Inflammatory macrophage treated with lipopolysaccharide for 1 hour (primary cell): ENCODE results near the gene RAD51B.
A peak's percentile ranks its signal among the peaks of the same experiment; 100 is the strongest.
"Not testable (repeated sequence)": the region's sequence is repeated elsewhere in the genome, so short reads cannot be mapped to it uniquely, and the experiment has no call there.

Source experiments
- DNase-seq, 2 donors: peaks; one replicate each; pipeline ENCODE4 v3.0.0-alpha.2; 2020 to 2022

Gene RAD51B

GRCh38 chr14:68653804-68654203, 834.2 kb downstream of the RAD51B start:
- peak; percentile 25 to 29 for DNase-seq

- no peak for DNase-seq
Measured at GRCh38 chr14:68654471-68654941, 834.9 kb downstream of the RAD51B start.

- no peak for DNase-seq
Measured at GRCh38 chr14:68655021-68655831, 835.6 kb downstream of the RAD51B start.

- DNase-seq, result no peak
Measured at GRCh38 chr14:68655911-68656316, 836.3 kb downstream of the RAD51B start.

- DNase-seq, result no peak
Measured at GRCh38 chr14:68656452-68656851, 836.9 kb downstream of the RAD51B start.

GRCh38 chr14:68657300-68658028, 837.9 kb downstream of the RAD51B start:
- DNase-seq, result no peak

- DNase-seq, result no peak
Measured at GRCh38 chr14:68658029-68658509, 838.5 kb downstream of the RAD51B start.

- DNase-seq, result no peak
Measured at GRCh38 chr14:68658943-68659931, 839.7 kb downstream of the RAD51B start.

GRCh38 chr14:68660495-68660894, 840.9 kb downstream of the RAD51B start:
- no peak for DNase-seq

GRCh38 chr14:68661226-68662225, 841.9 kb downstream of the RAD51B start:
- DNase-seq, result no peak

GRCh38 chr14:68662392-68662791, 842.8 kb downstream of the RAD51B start:
- DNase-seq, result no peak

- DNase-seq, result not testable (repeated sequence)
Measured at GRCh38 chr14:68662826-68663225, 843.2 kb downstream of the RAD51B start.

GRCh38 chr14:68663385-68664076, 844.0 kb downstream of the RAD51B start:
- DNase-seq, result peak; percentile 67 to 83

- DNase-seq, result no peak
Measured at GRCh38 chr14:68664225-68664681, 844.7 kb downstream of the RAD51B start.

- DNase-seq, result no peak
Measured at GRCh38 chr14:68665131-68665530, 845.6 kb downstream of the RAD51B start.

- DNase-seq, result no peak
Measured at GRCh38 chr14:68665792-68666204, 846.2 kb downstream of the RAD51B start.

- no peak for DNase-seq
Measured at GRCh38 chr14:68666236-68666635, 846.7 kb downstream of the RAD51B start.

- no peak for DNase-seq
Measured at GRCh38 chr14:68666899-68667298, 847.3 kb downstream of the RAD51B start.

GRCh38 chr14:68667313-68667791, 847.8 kb downstream of the RAD51B start:
- no peak for DNase-seq

- DNase-seq, result no peak
Measured at GRCh38 chr14:68668028-68668427, 848.4 kb downstream of the RAD51B start.
